Erythroblast (primary cell): Measurements from ENCODE around the gene FMO2.

Experiments used
- GATA1 ChIP-seq: IDR thresholded peaks from 2 replicates; pipeline ENCODE4 v1.6.1; 2011; ENCODE audit warnings: low read depth, mild to moderate bottlenecking, control low read depth, low read length, moderate library complexity
- POLR2A ChIP-seq: IDR thresholded peaks from 2 replicates; pipeline ENCODE4 v1.6.1; 2011; ENCODE audit warnings: mild to moderate bottlenecking, low read length

DNA sequence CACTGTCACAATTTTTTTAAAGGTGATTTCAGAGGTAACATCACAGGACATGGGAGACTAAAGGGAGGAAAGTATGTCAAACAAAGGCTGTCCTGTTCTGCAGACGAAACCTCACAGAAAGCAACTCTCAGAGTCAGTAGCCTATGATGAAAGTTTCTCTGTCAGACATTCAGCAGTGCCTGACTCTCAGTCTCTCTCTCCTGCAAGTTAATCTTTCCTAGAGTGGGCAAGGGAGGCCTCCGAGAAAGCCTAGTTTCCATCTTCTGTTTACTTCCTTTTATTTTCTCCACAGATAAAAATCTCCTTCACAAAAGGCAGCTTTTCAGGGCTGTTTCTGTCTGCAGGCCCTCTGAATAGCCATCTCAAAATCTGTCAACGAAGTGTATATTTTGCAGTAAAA, 24.9 kb upstream of the FMO2 start:
- no peak for TF ChIP-seq POLR2A
- TF ChIP-seq GATA1 = no peak
